Activated CD4-positive, alpha-beta T cell treated with anti-CD3 and anti-CD28 coated beads for 36 hours (primary cell): Measurements from ENCODE around the gene SMARCE1. TPM values are rescaled to one million over a fixed set of nuclear protein-coding genes. Genes with fewer than 3 reads are reported as not detected.
A peak's percentile ranks its signal among the peaks of the same experiment; 100 is the strongest.

Source experiments
- ATAC-seq: fragments of 200-7000 bp; cut with Tn5 transposase; one replicate; pipeline ENCODE4 v1.10.0; 2021; ENCODE audit warnings: mild to moderate bottlenecking, moderate library complexity
- CTCF ChIA-PET: fragments of 350-600 bp; sonication (Branson Sonifier 250); formaldehyde crosslinking; loops from one replicate; lab custom pipeline; 2021; ENCODE audit warnings: antibody characterized with exemption; lab: Charles Lee
- POLR2A ChIA-PET: fragments of 350-600 bp; sonication (Branson Sonifier 250); formaldehyde crosslinking; loops from one replicate; lab custom pipeline; 2021; ENCODE audit warnings: antibody characterized with exemption, inconsistent platforms; lab: Charles Lee
- DNase-seq: peaks from one replicate; pipeline ENCODE4 v3.0.0-alpha.2; 2020
- H3K27ac Mint-ChIP-seq: one replicate; pipeline ENCODE4 v1.8.0; 2021; ENCODE audit warnings: mixed read lengths
- H3K27me3 Mint-ChIP-seq: one replicate; pipeline ENCODE4 v1.8.0; 2021; ENCODE audit warnings: mixed read lengths
- H3K36me3 Mint-ChIP-seq: one replicate; pipeline ENCODE4 v1.8.0; 2021; ENCODE audit warnings: low read depth, mixed read lengths
- H3K4me1 Mint-ChIP-seq: one replicate; pipeline ENCODE4 v1.8.0; 2021; ENCODE audit warnings: mixed read lengths
- H3K4me3 Mint-ChIP-seq: one replicate; pipeline ENCODE4 v1.8.0; 2021; ENCODE audit warnings: mild to moderate bottlenecking, moderate library complexity, mixed read lengths
- H3K9me3 Mint-ChIP-seq: one replicate; pipeline ENCODE4 v1.8.0; 2021; ENCODE audit warnings: low read depth, mixed read lengths
- intact Hi-C, 2 experiments: fragments of 100-400 bp; cut with DNase I in 1 of 2; cut with micrococcal nuclease in 1 of 2; formaldehyde crosslinking; loops; one replicate each; pipeline versions ENCODE4 v1.14.2 to v1.15.1; 2022 to 2024; cut with DNase I, micrococcal nuclease
- total RNA-seq, 2 experiments: library from RNA; stranded (reverse); gene quantifications; one replicate each; pipeline ENCODE4 v1.2.3, GENCODE V29; 2021

Gene SMARCE1
- total RNA-seq, 2 experiments from 2014 or later: 99.7 to 122 TPM

DNA sequence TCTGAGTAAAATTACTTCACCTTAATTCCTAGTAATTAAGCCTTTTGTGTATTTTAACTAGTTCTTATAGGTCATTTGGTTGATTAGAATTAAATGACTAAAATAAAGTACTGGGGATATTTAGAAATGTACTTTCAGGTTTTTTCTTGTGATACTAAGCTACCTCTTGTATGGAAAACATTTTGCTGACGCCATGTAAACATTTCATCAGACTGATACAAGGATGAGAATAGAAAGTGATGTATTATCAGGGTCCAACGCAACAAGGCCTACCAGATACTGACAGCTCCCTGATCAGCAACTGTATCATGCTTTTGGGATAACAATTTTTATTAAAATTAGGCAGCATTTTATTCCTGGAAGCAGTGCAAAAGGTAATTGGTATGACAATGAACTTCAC lies 1.7 kb downstream of the SMARCE1 start:
- Mint-ChIP-seq H3K4me1 (peaks cover 50% of the 10 kb centered on the region), H3K4me3 (peak overlapping the region; percentile 97), H3K9me3 (no peaks in the 10 kb centered on the region), H3K36me3 (peaks cover 36% of the 10 kb centered on the region), H3K27ac (peak overlapping the region; percentile 25), H3K27me3 (no peaks in the 10 kb centered on the region)
- DNase-seq (no peak), ATAC-seq (no peak)
- CTCF ChIA-PET: interaction anchor here (0.9 to 3.6 kb wide), 9 partner anchors 9 to 112 kb away, joined by 3 to 18 read pairs (median 3); no protein-coding TSS in a partner anchor
- POLR2A ChIA-PET: interaction anchor here (1.0 to 2.9 kb wide), 4 partner anchors 21 to 229 kb away, joined by 4 to 22 read pairs (median 4); partner anchors contain the start of gene TOP2A
- intact Hi-C loops: no loop called here

DNA sequence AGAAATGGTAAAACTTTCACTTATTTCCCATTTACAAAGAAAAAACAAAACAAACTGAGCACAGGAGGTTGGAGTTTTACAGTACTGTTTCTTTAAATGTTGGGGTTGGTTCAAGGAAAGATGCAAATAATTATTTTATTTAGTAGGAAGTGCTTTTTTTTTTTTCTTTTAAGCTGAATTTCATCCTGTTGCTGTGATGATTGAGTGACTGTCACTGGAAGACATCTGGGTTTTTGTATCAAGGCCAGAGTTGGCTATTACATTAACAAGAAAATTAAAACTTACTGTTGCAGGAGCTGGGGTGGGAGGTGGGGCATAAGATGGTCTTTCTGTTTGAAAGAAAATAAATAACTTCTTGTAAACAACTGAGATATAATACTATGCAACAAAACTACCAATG lies 2.3 kb downstream of the SMARCE1 start:
- Mint-ChIP-seq H3K4me1 (peaks cover 55% of the 10 kb centered on the region), H3K27me3 (no peaks in the 10 kb centered on the region), H3K4me3 (peak overlapping the region; percentile 28), H3K27ac (peak overlapping the region; percentile 73), H3K36me3 (peaks cover 39% of the 10 kb centered on the region), H3K9me3 (no peaks in the 10 kb centered on the region)
- intact Hi-C loops: no loop called here
- POLR2A ChIA-PET: no interaction called here
- CTCF ChIA-PET: interaction anchor here (1.1 to 3.6 kb wide), 5 partner anchors 10 to 85 kb away, joined by 3 to 18 read pairs (median 7); no protein-coding TSS in a partner anchor
- DNase-seq (no peak), ATAC-seq (no peak)

DNA sequence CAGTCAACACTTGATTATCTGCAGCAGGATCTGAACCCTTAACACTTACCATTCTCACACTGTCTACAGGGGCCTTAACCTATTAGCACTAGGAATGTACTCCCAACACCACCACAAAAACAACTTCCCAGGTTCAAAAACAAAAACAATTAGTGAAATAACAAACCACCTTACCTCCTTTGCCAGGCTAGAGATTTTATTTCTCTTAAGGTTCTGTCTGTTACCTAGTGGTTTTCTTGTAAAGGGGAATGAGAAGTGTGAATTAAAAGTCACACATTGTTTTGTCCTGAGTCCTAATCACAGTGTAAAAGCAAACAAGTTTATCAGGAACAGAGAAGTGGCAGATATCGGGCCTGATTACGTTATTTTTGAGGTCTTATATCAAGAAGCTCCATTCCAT lies 9.7 kb downstream of the SMARCE1 start:
- POLR2A ChIA-PET: no interaction called here
- intact Hi-C loops: no loop called here
- ATAC-seq (no peak), DNase-seq (no peak)
- Mint-ChIP-seq H3K4me3 (no peak overlapping the region), H3K9me3 (no peaks in the 10 kb centered on the region), H3K27me3 (no peaks in the 10 kb centered on the region), H3K4me1 (peaks cover 30% of the 10 kb centered on the region), H3K27ac (peak overlapping the region; percentile 18), H3K36me3 (peaks cover 59% of the 10 kb centered on the region)
- CTCF ChIA-PET: no interaction called here

DNA sequence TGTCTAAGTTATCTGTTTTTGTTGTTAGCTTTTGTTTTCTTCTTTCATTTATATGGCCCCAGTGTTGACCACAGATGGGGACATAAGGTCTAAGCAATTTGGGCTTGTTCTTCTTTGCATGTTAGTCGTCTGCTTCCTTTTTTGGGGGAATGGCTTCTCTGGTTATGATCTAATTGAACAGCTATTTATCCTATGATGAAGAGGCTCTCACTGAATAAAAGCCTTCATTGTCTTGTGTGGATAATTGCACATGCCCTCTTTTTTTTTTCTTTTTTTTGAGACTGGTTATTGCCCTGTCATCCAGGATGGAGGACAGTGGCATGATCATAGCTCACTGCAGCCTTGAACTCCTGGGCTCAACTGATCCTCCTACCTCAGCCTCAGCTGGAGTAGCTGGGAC lies 13.7 kb downstream of the SMARCE1 start:
- Mint-ChIP-seq H3K4me3 (no peak overlapping the region), H3K36me3 (peaks cover 59% of the 10 kb centered on the region), H3K4me1 (peaks cover 16% of the 10 kb centered on the region), H3K27ac (peak overlapping the region; percentile 38), H3K9me3 (no peaks in the 10 kb centered on the region), H3K27me3 (no peaks in the 10 kb centered on the region)
- DNase-seq (no peak), ATAC-seq (no peak)
- ChIA-PET CTCF (interaction anchor here (0.6 to 1.6 kb wide), 6 partner anchors 13 to 271 kb away, joined by 3 to 7 read pairs (median 3); no protein-coding TSS in a partner anchor), POLR2A (interaction anchor here (0.7 to 1.2 kb wide), 3 partner anchors 31 to 172 kb away, joined by 3 to 7 read pairs (median 4); no protein-coding TSS in a partner anchor)
- intact Hi-C loops: no loop called here

DNA sequence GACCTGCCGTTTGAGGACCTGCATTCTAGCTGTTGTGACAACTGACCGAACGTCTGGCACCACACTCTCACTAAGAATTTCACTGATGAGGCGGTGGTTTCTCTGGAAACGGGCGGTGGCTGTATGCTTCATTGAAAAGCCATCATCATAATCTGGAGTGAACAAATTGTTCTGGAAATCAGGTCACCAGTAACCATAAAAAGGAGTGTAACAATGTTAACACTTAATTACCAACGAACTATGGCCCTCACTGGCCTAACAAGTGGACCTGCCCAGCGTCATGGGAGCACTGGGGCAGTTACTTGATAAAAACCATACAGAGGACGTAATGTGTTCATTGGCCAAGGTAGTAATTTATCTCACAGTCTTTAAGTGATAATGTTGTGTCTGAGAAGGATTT lies 15.4 kb downstream of the SMARCE1 start:
- intact Hi-C loops: no loop called here
- H3K9me3 Mint-ChIP-seq: no peaks in the 10 kb centered on the region
- DNase-seq: no peak
- H3K27me3 Mint-ChIP-seq: no peaks in the 10 kb centered on the region
- POLR2A ChIA-PET: no interaction called here
- no peak for ATAC-seq
- no peak overlapping the region for H3K4me3 Mint-ChIP-seq
- peaks cover 13% of the 10 kb centered on the region for H3K4me1 Mint-ChIP-seq
- peak overlapping the region; percentile 66 for H3K27ac Mint-ChIP-seq
- CTCF ChIA-PET: interaction anchor here (0.6 to 4.4 kb wide), 3 partner anchors 14 to 61 kb away, joined by 3 to 17 read pairs (median 3); partner anchors contain the start of gene SMARCE1
- H3K36me3 Mint-ChIP-seq: peaks cover 60% of the 10 kb centered on the region

DNA sequence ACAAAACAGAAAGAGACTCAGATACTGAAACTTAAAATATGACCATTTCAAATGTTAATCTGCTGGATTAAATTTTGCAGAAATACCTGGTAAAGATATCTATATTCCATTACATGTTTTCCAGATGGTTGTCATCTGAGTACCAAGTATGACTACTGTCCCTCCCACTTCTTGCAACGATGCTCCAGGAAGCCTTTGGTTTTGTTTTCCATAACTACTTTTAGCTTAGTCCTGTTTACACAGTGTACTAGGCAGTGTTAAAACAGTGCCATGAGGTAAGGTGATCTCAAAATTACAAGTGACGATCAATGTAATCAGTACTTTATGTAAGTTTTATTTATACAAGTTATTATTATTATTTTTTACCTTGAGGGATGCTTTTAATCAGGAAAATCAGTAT lies 17.8 kb downstream of the SMARCE1 start:
- peak overlapping the region; percentile 29 for H3K27ac Mint-ChIP-seq
- ATAC-seq: peak; percentile 84
- H3K9me3 Mint-ChIP-seq: no peaks in the 10 kb centered on the region
- no peaks in the 10 kb centered on the region for H3K27me3 Mint-ChIP-seq
- ChIA-PET POLR2A (interaction anchor here (0.7 to 1.2 kb wide), 4 partner anchors 26 to 1059 kb away, joined by 3 to 15 read pairs (median 6); partner anchors contain the start of gene EIF1), CTCF (interaction anchor here (0.6 to 4.4 kb wide), 7 partner anchors 10 to 698 kb away, joined by 3 to 17 read pairs (median 5); partner anchors contain the start of gene SMARCE1)
- no peak for DNase-seq
- intact Hi-C loops: no loop called here
- H3K4me3 Mint-ChIP-seq: no peak overlapping the region
- peaks cover 22% of the 10 kb centered on the region for H3K4me1 Mint-ChIP-seq
- peaks cover 54% of the 10 kb centered on the region for H3K36me3 Mint-ChIP-seq

DNA sequence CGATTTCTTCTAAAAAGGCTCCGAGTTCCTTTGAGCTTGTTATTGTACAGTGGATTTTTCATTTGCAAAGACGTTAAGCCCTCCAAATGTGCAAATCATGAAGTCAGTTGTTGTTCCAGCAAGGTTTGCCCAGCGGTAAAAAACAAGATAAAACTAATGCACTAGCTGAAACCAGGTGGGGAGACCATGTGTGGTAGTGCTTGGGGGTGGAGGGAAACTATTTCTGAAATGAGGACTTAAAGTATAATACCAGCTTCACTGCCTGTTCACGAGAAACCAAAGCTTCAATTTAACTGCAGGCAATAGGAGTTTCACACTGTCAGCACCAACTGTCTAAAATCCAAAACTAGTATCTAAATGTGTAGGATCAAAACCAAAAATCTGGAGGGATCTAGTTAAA lies 22.3 kb downstream of the SMARCE1 start:
- H3K4me1 Mint-ChIP-seq: peaks cover 55% of the 10 kb centered on the region
- ATAC-seq (no peak), DNase-seq (no peak)
- H3K27ac Mint-ChIP-seq: no peak overlapping the region
- H3K9me3 Mint-ChIP-seq: no peaks in the 10 kb centered on the region
- no peaks in the 10 kb centered on the region for H3K27me3 Mint-ChIP-seq
- CTCF ChIA-PET: interaction anchor here (0.6 to 2.9 kb wide), 12 partner anchors 9 to 879 kb away, joined by 3 to 18 read pairs (median 3); partner anchors contain the start of gene SMARCE1
- intact Hi-C loops: no loop called here
- POLR2A ChIA-PET: interaction anchor here (0.8 to 2.7 kb wide), 5 partner anchors 21 to 65 kb away, joined by 4 to 12 read pairs (median 4); partner anchors contain the start of gene SMARCE1
- H3K36me3 Mint-ChIP-seq: peaks cover 26% of the 10 kb centered on the region
- H3K4me3 Mint-ChIP-seq: no peak overlapping the region

DNA sequence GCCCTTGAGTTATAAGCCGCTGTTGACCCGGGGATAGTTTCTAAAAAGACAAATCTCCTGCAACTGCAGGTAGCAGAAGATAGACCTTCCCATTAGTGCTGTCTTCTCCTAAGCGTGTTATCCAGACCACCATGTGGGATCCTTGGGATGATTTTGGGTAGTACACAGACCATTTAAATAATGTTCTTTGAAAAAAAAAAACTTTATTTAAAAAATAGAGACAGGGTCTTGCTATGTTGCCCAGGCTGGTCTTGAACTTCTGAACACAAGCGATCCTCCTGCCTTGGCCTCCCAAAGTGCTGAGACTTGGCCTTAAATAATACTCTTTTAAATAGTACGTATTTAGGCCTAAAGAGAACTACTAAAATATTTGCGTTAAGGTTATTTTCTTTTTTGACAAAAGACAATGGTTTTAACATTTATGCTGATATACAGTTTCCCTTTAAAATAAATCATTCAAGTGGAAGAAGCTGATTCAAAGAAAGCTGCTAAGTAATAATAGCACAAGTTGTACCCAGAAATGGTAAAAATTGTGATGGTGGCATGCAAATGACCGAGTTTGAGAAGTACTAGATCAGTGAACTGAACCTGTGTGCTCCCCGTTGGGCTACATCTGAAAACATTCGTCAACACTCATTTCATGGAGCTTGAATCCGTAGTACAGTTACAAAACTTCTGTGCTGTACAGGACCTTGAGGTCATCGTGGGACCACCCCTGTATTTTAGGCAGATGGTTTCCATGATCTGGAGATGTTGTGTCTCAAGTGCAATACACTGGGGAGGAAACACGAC lies 24.0 kb downstream of the SMARCE1 start:
- ATAC-seq (no peak), DNase-seq (no peak)
- no peak overlapping the region for H3K4me3 Mint-ChIP-seq
- intact Hi-C loops: loop anchor here (5.0 kb wide), 4 partner anchors 169 to 924 kb away; partner anchors contain the start of genes GJD3 (in 1 of the 2) and IGFBP4 (in 1 of the 2)
- H3K36me3 Mint-ChIP-seq: peaks cover 14% of the 10 kb centered on the region
- peaks cover 61% of the 10 kb centered on the region for H3K4me1 Mint-ChIP-seq
- ChIA-PET CTCF (interaction anchor here (0.9 to 2.9 kb wide), 3 partner anchors 24 to 78 kb away, joined by 4 to 18 read pairs (median 13); partner anchors contain the start of gene SMARCE1), POLR2A (interaction anchor here (1.5 to 2.7 kb wide), 3 partner anchors 19 to 61 kb away, joined by 4 to 12 read pairs (median 5); partner anchors contain the start of gene SMARCE1)
- no peaks in the 10 kb centered on the region for H3K9me3 Mint-ChIP-seq
- H3K27ac Mint-ChIP-seq: no peak overlapping the region
- H3K27me3 Mint-ChIP-seq: no peaks in the 10 kb centered on the region

DNA sequence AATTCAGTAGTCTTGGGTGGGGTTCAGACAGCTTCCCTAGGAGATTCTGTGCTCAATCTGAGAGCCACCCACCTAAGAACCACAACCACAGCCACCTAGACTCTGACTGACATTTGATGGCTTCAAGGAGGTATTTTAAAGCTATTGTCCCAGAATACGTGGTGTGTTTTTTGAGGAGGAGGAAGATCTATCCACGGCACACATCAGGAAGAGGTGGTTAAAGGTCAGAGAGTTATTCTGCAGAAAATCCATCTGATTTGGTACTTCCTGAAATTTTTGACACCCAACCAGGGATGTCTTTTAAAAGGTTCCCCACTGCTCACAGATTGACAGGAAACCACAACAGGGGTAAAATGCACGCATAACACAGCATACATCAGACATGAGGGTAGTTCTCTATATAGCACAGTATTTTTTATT lies 25.1 kb downstream of the SMARCE1 start:
- ChIA-PET CTCF (interaction anchor here (0.7 to 1.1 kb wide), 4 partner anchors 24 to 324 kb away, joined by 3 to 4 read pairs (median 3); no protein-coding TSS in a partner anchor), POLR2A (no interaction called here)
- DNase-seq (peak; percentile 41), ATAC-seq (peak; percentile 25)
- Mint-ChIP-seq H3K4me1 (peaks cover 61% of the 10 kb centered on the region), H3K27me3 (no peaks in the 10 kb centered on the region), H3K36me3 (peaks cover 10% of the 10 kb centered on the region), H3K4me3 (no peak overlapping the region), H3K27ac (peak overlapping the region; percentile 77), H3K9me3 (no peaks in the 10 kb centered on the region)
- intact Hi-C loops: loop anchor here (5.0 kb wide), 4 partner anchors 170 to 925 kb away; partner anchors contain the start of genes GJD3 (in 1 of the 2) and IGFBP4 (in 1 of the 2)

DNA sequence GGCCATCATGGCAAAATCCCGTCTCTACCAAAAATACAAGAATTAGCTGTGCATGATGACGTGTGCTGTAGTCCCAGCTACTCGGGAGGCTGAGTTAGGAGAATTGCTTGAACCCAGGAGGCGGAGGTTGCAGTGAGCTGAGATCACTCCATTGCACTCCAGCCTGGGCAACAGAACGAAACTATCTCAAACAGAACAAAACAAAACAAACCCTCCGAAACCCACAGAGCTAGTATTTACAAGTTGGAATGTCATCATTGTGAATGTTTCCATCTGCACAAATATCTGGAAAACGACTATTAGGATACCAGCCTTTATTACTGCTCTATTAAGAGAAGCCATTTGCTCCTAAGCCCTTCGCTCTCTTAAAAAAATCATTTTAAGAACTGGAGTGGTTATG lies 26.0 kb downstream of the SMARCE1 start:
- H3K27ac Mint-ChIP-seq: no peak overlapping the region
- ATAC-seq (no peak), DNase-seq (no peak)
- ChIA-PET POLR2A (interaction anchor here (2.3 to 2.6 kb wide), 2 partner anchors 58 to 60 kb away, joined by 9 to 11 read pairs; no protein-coding TSS in a partner anchor), CTCF (interaction anchor here (0.7 to 3.8 kb wide), 5 partner anchors 7 to 396 kb away, joined by 3 to 14 read pairs (median 3); no protein-coding TSS in a partner anchor)
- H3K36me3 Mint-ChIP-seq: peaks cover 2% of the 10 kb centered on the region
- intact Hi-C loops: loop anchor here (2.0 to 5.0 kb wide), 6 partner anchors 27 to 926 kb away; partner anchors contain the start of genes GJD3 (in 1 of the 2) and IGFBP4 (in 1 of the 2)
- H3K27me3 Mint-ChIP-seq: no peaks in the 10 kb centered on the region
- H3K4me3 Mint-ChIP-seq: no peak overlapping the region
- no peaks in the 10 kb centered on the region for H3K9me3 Mint-ChIP-seq
- H3K4me1 Mint-ChIP-seq: peaks cover 65% of the 10 kb centered on the region
